NCI-H524 treated with DMSO at 0.1 percent for 48 hours (cell line): ENCODE results near the gene LILRA2.
"Not testable (repeated sequence)": the region's sequence is repeated elsewhere in the genome, so short reads cannot be mapped to it uniquely, and the experiment has no call there.

ENCODE experiments used
- DNase-seq: peaks from one replicate; lab custom pipeline; 2025; lab: John Stamatoyannopoulos, UW

Gene LILRA2

GRCh38 chr19:54571715-54572615 lies 1.6 kb upstream of the LILRA2 start:
- DNase-seq, result not testable (repeated sequence)

GRCh38 chr19:54572696-54573311 lies 786 bp upstream of the LILRA2 start:
- DNase-seq, result no peak

GRCh38 chr19:54574051-54574450 lies 461 bp downstream of the LILRA2 start:
- DNase-seq, result no peak

GRCh38 chr19:54574527-54575056 lies 1.0 kb downstream of the LILRA2 start:
- DNase-seq, result no peak

GRCh38 chr19:54575205-54575604 lies 1.6 kb downstream of the LILRA2 start:
- DNase-seq, result not testable (repeated sequence)

GRCh38 chr19:54576411-54576976 lies 2.9 kb downstream of the LILRA2 start:
- no peak for DNase-seq

GRCh38 chr19:54577334-54577733 lies 3.7 kb downstream of the LILRA2 start:
- no peak for DNase-seq

GRCh38 chr19:54578268-54578667 lies 4.7 kb downstream of the LILRA2 start:
- DNase-seq, result not testable (repeated sequence)

- no peak for DNase-seq
Measured at GRCh38 chr19:54586397-54586796, 12.8 kb downstream of the LILRA2 start.

- DNase-seq, result no peak
Measured at GRCh38 chr19:54587026-54587425, 13.4 kb downstream of the LILRA2 start.

- DNase-seq, result not testable (repeated sequence)
Measured at GRCh38 chr19:54593445-54593844, 19.9 kb downstream of the LILRA2 start, which contains the start of gene LILRA1. LILRA1 (plus strand) TSS chr19:54593632; CDS start chr19:54594245, 613 bp downstream.

GRCh38 chr19:54593931-54594626 lies 20.5 kb downstream of the LILRA2 start:
- DNase-seq, result not testable (repeated sequence)

- DNase-seq, result no peak
Measured at GRCh38 chr19:54594737-54595136, 21.1 kb downstream of the LILRA2 start.

GRCh38 chr19:54595680-54596436 lies 22.3 kb downstream of the LILRA2 start:
- DNase-seq, result not testable (repeated sequence)

- DNase-seq, result no peak
Measured at GRCh38 chr19:54600212-54600611, 26.6 kb downstream of the LILRA2 start.

- no peak for DNase-seq
Measured at GRCh38 chr19:54606230-54606629, 32.6 kb downstream of the LILRA2 start.

- no peak for DNase-seq
Measured at GRCh38 chr19:54606891-54607784, 33.5 kb downstream of the LILRA2 start.

GRCh38 chr19:54607785-54608150 lies 34.2 kb downstream of the LILRA2 start:
- DNase-seq, result no peak

- no peak for DNase-seq
Measured at GRCh38 chr19:54608205-54608604, 34.6 kb downstream of the LILRA2 start.

- no peak for DNase-seq
Measured at GRCh38 chr19:54608792-54609191, 35.2 kb downstream of the LILRA2 start.
